ENCODE measurements around the gene TENM4.

The TENM4 gene

DNA sequence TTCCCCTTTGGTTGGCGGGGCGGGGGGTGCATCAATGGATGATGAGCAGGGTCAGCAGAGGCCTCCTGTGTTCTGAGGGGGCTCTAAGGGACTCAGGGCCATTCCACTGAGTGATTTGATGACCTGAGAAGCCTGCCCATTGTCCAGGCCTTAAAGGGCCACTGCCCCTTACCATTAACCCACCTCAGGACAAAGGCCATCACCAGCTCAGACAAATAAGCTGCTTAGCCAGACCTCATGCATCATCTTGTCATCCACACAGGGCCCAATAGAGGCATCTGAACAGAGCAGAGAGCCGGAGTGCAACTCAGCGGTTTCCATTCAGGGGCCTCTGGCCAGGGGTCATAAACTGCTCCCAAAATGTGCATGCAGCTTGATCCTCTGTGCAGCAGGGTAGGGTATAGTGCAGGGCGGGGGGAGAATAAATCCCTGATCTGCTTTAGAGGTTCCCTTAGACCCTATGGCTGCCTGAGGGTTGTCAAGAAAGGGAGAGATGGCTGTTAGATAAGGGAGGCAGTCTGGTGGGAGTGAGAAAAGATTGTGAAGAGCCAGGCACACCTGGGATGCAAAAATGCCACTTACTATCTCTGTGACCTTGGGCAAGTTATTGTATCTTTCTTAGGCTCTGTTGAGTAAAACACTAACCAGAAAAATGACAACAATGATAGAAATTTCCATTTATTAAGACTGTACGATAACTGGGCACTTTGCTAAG is 490.7 kb downstream of the TENM4 start:
- DNase-seq: no peak

DNA sequence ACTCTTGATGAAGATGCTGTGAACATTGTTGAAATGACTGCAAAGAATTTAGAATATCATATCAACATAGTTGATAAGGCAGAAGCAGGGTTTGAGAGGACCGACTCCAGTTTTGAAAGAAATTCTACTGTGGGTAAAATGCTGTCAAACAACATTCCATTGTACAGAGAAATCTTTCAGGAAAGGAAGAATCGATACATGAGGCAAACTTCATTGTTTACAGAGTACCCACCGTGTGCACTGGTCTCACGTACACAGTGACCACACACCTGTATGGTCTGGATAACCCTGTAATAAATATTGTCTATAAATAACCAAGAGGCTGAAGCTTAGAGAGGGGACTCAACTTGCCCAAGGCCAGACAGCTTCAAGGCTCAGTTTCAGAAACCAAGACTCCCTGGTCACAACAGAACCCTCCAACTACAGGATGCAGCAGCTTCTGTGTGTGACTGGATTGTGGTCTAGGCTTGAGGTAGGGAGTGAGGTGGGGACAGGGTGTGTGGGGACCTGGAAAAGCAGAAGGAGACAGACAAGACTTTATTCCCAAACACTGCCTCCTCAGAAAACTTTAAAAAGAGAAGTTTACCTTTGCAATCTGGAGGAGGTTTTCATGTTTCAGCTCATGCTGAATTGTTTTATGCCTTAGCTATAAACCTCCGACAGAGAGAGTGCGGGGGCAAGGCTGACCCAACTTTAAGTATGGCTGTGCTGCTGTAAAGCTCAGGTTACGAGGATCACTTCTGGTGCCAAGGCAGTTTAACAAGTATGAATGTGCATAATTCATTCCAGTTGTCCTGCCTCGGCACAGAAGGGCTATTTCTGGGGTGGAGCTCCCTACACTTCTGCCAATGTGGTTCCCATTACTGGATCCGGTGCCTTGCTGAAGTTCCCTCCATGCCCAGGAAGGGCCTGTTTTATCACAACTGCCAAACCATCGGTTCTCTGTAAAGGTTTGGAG is 493.6 kb downstream of the TENM4 start:
- no peak for DNase-seq

DNA sequence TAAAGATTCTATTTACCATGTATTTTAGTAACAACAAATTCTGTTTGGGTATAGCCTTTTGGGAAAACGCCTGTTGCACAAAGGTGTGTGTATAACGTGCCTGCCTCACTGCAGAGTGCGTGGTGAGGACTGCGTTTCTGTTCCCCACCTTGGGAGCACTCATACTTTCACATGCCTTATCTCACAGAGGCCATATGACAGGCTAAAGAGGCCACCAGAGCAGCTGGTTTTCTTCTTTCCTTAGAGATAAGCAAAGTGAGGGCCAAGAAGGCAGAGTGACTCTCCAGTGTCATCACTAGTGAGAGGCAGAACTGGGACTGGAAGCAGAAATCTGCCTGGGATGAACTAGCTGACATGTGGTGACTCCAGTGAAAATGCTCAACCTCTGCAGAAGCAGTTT is 497.0 kb downstream of the TENM4 start:
- no peak for DNase-seq

DNA sequence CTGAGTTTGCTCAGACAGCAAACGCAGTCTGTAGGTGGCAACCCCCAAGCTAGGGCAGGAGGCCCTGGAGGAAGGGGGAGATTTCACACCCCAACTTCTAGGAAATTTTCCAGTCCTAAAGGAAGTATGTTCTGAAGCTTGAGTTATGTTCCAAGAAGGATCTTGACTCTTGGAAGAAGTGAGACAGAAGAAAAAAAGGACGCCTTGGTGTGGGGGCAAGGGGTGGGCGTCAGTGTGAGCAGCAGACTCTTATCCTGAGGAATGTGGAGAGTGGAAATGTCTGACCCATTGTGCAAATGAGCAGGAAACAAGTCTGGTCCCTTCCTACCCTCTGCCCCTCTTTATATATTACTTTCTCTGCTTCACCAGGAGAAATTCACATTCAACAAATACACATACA is 497.7 kb downstream of the TENM4 start:
- no peak for DNase-seq

- DNase-seq: no peak
Observed at GRCh38 chr11:78941226-78941851, 499.5 kb downstream of the TENM4 start.

- DNase-seq: no peak
Observed at GRCh38 chr11:78940500-78941225, 500.2 kb downstream of the TENM4 start.

- DNase-seq: no peak
Observed at GRCh38 chr11:78938971-78939370, 501.9 kb downstream of the TENM4 start.

GRCh38 chr11:78938036-78938435 is 502.8 kb downstream of the TENM4 start:
- no peak for DNase-seq

DNA sequence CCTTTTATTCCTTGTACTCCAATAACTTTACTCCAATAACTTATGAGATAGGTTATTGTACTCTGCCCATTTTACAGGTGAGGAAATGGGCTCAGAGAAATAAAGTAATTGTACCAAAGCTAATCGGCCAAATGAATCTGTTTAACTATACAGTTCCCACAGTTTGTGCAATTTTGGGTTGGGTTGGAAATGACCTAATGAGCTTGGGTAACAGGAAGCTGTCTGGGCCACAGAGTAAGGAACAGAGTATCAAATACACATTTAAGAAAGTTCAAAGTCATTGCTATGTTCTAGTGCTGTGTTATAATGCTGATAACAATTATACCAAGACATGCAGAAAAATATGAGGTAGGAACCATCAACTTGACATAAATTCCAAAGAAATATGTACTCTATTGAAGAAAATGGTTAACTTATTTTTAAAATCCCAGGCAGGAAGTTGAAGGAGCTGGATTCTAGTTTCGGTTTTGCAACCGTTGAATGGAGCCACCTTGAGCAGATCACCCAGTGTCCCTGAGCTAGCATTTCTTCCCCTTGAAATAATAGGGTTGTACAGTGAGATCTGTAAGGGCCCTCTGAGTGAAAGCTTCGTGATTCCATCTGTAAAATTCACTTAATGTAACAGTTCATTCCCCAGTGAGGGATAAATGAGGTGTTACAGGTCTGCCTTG is 505.3 kb downstream of the TENM4 start:
- peak; percentile 65 for DNase-seq

GRCh38 chr11:78933350-78933749 is 507.5 kb downstream of the TENM4 start:
- no peak for DNase-seq

DNA sequence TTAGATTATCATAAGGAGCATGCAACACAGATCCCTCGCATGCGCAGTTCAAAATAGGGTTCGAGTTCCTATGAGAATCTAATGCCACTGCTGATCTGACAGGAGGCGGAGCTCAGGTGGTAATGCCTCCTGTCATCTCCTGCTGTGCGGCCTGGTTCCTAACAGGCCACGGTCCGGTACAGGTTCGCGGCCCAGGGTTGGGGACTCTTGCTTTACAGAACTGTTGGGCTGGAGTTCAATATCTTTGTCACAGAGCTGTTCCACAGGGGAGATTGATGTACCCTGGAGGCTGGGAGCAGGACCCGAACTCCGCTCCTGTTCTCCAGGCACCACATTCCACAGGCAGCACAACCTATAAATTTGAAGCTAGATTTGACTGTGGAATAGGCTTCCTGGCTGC is 508.1 kb downstream of the TENM4 start:
- DNase-seq: no peak

DNA sequence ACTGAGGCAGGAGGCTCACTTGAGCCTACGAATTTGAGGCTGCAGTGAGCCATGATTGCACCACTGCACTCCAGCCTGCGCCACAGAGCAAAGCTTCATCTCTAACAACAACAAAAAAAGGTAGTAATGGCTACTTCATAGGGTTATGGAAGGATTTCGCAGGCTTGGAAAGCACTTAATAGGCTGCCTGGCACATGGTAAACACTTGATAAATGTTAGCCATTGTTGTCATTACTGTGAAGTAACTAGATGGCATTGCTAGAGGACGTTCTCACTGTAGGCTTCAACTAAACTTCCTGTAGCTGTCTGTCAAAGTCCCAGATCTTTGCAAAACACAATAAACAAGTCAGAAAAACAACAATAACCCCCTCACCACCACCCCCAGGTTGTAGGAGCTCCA is 508.9 kb downstream of the TENM4 start:
- DNase-seq: no peak

- DNase-seq: no peak
Observed at GRCh38 chr11:78930810-78931523, 509.9 kb downstream of the TENM4 start.

DNA sequence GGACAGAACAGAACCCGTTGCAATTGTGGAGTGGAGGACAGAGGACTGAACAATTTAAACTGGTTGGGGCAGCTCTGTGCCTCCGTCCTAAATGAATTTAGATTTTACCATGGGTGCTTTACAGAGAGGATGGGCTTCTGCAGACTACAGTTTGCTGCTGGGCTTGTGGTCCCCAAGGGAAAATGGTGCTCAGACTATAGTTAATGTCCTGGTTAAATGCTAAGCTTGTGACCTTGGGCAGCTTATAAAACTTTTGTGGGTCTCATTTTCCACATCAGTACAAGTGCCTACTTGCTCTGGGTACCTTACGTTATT is 511.0 kb downstream of the TENM4 start:
- no peak for DNase-seq

DNA sequence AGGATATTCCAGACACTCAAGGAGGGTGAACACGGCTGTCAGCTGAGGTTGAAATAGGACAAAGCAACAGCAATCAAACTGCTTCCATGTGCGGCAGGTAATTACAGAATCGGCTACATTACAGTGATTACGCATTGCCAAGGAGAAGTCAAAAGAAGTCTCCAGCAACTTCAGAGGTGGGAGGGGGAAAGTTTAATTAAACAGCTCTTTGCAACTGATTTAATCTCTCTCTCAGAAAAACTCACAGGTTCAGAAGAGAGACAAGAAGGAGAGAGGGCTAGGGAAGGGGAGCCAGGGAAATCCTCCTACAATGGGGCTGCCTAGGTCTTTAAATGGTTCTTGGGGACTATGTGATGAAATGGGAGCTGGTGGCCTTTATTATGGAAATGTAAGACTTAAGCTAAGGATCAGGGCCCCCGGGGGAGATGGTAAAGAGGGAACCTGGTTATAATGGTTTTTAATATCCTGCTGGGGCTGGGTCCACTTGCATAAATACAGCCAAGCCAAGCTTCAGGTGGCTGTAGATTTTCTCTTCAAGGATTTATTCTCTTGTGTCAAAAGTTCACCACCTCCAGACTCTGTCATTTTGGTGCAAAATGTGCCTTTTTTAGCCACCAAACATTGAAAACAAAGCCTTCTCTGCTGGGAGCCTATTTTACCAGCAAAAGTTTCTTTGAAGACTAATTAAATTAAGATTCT is 511.5 kb downstream of the TENM4 start:
- DNase-seq: no peak

GRCh38 chr11:78927511-78927910 is 513.3 kb downstream of the TENM4 start:
- no peak for DNase-seq

GRCh38 chr11:78926633-78927338 is 514.0 kb downstream of the TENM4 start:
- DNase-seq: no peak

DNA sequence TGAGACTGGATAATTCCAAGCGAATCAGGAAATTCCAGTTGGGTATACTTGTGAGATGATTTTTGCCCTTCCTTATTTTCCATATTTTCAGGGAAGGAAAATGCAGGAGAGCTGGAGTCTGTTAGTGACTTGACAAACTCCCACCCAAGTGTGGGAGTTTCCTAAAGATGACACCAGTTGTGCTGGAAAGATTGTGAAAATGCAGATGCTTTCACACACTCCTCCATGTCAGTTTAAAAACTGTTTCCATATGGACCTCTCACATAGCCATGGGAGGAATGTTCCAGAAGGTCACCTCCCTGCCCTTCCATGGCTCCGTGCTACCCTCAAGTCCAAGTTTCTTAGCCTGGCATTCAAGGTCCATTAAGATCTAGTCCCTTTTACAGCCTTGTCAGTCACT is 515.4 kb downstream of the TENM4 start:
- no peak for DNase-seq

DNA sequence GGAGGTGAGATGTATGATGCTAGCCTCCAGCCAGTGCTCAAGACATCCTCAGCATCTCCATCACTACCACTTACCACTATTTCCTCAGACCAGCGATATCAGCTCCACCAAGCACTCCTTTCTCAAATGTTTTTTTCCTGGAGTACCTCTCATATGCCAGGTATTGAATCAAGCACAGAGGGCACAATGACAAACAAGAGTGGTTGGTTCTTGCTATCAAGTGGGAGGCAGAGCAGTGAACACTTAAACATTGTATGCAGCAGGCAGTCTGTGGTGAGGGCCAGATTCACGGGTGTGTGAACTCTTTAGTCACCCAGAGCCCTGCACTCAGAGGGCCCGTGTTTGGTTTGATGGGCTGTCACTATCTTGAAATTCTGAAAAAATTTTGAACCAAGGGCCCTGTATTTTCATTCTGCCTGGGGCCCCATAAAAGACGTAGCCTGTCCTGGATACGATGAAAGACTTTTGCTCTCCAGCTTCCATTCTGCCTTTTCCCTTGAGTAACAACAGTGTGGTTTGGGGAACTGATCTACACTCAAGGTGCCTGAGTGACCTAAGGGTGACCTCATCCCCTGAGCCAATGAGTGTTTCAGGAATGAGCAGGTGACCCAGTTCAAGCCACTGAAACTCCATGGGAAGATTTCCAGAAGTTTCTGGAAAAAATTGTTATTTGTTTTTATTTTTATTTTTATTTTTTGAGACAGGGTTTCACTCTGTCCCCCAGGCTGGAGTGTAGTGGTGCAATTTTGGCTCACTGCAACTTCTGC is 517.8 kb downstream of the TENM4 start:
- no peak for DNase-seq

DNA sequence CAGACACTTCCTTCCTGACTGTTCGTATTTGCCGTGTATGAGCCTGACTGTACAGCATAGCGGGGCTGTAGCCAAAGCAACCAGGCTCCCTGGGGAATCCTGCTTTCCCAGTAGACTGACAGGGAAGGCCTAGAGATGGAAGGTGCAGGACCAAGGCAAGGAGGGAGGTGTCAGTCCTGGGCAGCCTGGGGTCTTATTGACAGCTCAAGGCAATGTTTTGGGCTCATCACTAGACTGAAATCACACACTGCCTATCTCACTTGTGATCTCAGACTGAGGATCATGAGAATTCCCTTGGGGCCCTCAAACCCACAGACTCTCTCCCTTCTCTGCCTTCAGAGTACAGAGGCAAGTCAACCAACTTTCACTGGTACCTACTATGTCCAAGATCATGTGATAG is 519.3 kb downstream of the TENM4 start:
- no peak for DNase-seq

Data from suppressor macrophage treated with lipopolysaccharide for 4 hours (primary cell).